ENCODE measurements around the gene THRAP3.

The THRAP3 gene

GRCh38 chr1:36324353-36324703, 100.1 kb downstream of the THRAP3 start:
- peak overlapping the region; percentile 78 for H3K27ac Mint-ChIP-seq
- intact Hi-C loops (cut with micrococcal nuclease) = loop anchor here (5.0 kb wide), 1 partner anchor 43 kb away; no protein-coding TSS in a partner anchor
- peaks cover 68% of the 10 kb centered on the region for H3K4me1 Mint-ChIP-seq (ENCODE audit: low read depth)
- H3K9me3 Mint-ChIP-seq = no peaks in the 10 kb centered on the region
- H3K27me3 Mint-ChIP-seq = peaks cover 40% of the 10 kb centered on the region
- H3K36me3 Mint-ChIP-seq (ENCODE audit: low read depth) = peaks cover 16% of the 10 kb centered on the region
- H3K4me3 Mint-ChIP-seq = peak overlapping the region; percentile 68

- Mint-ChIP-seq H3K36me3 (ENCODE audit: low read depth) (peaks cover 6% of the 10 kb centered on the region), H3K27me3 (peaks cover 38% of the 10 kb centered on the region), H3K27ac (peak overlapping the region; percentile 39), H3K4me1 (ENCODE audit: low read depth) (peaks cover 61% of the 10 kb centered on the region), H3K4me3 (no peak overlapping the region), H3K9me3 (no peaks in the 10 kb centered on the region)
- intact Hi-C loops (cut with micrococcal nuclease) = no loop called here
Observed at GRCh38 chr1:36326499-36326898, 102.3 kb downstream of the THRAP3 start.

GRCh38 chr1:36327421-36328087, 103.3 kb downstream of the THRAP3 start:
- Mint-ChIP-seq H3K27me3 (peaks cover 41% of the 10 kb centered on the region), H3K9me3 (no peaks in the 10 kb centered on the region), H3K4me3 (no peak overlapping the region), H3K36me3 (ENCODE audit: low read depth) (no peaks in the 10 kb centered on the region), H3K4me1 (ENCODE audit: low read depth) (peaks cover 54% of the 10 kb centered on the region), H3K27ac (peak overlapping the region; percentile 39)
- intact Hi-C loops (cut with micrococcal nuclease) = no loop called here

GRCh38 chr1:36328088-36328480, 103.8 kb downstream of the THRAP3 start:
- no peaks in the 10 kb centered on the region for H3K9me3 Mint-ChIP-seq
- no peaks in the 10 kb centered on the region for H3K36me3 Mint-ChIP-seq (ENCODE audit: low read depth)
- intact Hi-C loops (cut with micrococcal nuclease) = no loop called here
- H3K27me3 Mint-ChIP-seq = peaks cover 41% of the 10 kb centered on the region
- H3K4me3 Mint-ChIP-seq = no peak overlapping the region
- H3K27ac Mint-ChIP-seq = peak overlapping the region; percentile 39
- H3K4me1 Mint-ChIP-seq (ENCODE audit: low read depth) = peaks cover 54% of the 10 kb centered on the region

GRCh38 chr1:36328713-36329112, 104.5 kb downstream of the THRAP3 start:
- no peak overlapping the region for H3K4me3 Mint-ChIP-seq
- H3K4me1 Mint-ChIP-seq (ENCODE audit: low read depth) = peaks cover 53% of the 10 kb centered on the region
- H3K27me3 Mint-ChIP-seq = peaks cover 41% of the 10 kb centered on the region
- H3K36me3 Mint-ChIP-seq (ENCODE audit: low read depth) = no peaks in the 10 kb centered on the region
- H3K9me3 Mint-ChIP-seq = no peaks in the 10 kb centered on the region
- peak overlapping the region; percentile 39 for H3K27ac Mint-ChIP-seq
- intact Hi-C loops (cut with micrococcal nuclease) = no loop called here

GRCh38 chr1:36329817-36330216, 105.6 kb downstream of the THRAP3 start:
- H3K9me3 Mint-ChIP-seq = no peaks in the 10 kb centered on the region
- intact Hi-C loops (cut with micrococcal nuclease) = no loop called here
- peaks cover 35% of the 10 kb centered on the region for H3K27me3 Mint-ChIP-seq
- peak overlapping the region; percentile 18 for H3K27ac Mint-ChIP-seq
- peaks cover 42% of the 10 kb centered on the region for H3K4me1 Mint-ChIP-seq (ENCODE audit: low read depth)
- no peak overlapping the region for H3K4me3 Mint-ChIP-seq
- H3K36me3 Mint-ChIP-seq (ENCODE audit: low read depth) = no peaks in the 10 kb centered on the region

GRCh38 chr1:36330940-36331339, 106.7 kb downstream of the THRAP3 start:
- H3K27me3 Mint-ChIP-seq = peaks cover 31% of the 10 kb centered on the region
- H3K36me3 Mint-ChIP-seq (ENCODE audit: low read depth) = no peaks in the 10 kb centered on the region

GRCh38 chr1:36337830-36338229, 113.6 kb downstream of the THRAP3 start:
- Mint-ChIP-seq H3K4me1 (ENCODE audit: low read depth) (peaks cover 33% of the 10 kb centered on the region), H3K36me3 (ENCODE audit: low read depth) (peaks cover 49% of the 10 kb centered on the region), H3K4me3 (no peak overlapping the region), H3K27ac (peak overlapping the region; percentile 8), H3K9me3 (no peaks in the 10 kb centered on the region), H3K27me3 (peaks cover under 1% of the 10 kb centered on the region)
- intact Hi-C loops (cut with micrococcal nuclease) = no loop called here

More at GRCh38 chr1:36330940-36331339, 106.7 kb downstream of the THRAP3 start:
- intact Hi-C loops (cut with micrococcal nuclease) = no loop called here
- Mint-ChIP-seq H3K4me3 (no peak overlapping the region), H3K4me1 (ENCODE audit: low read depth) (peaks cover 39% of the 10 kb centered on the region), H3K9me3 (no peaks in the 10 kb centered on the region), H3K27ac (peak overlapping the region; percentile 18)

- Mint-ChIP-seq H3K27ac (peak overlapping the region; percentile 53), H3K27me3 (no peaks in the 10 kb centered on the region), H3K4me3 (no peak overlapping the region), H3K4me1 (ENCODE audit: low read depth) (peaks cover 47% of the 10 kb centered on the region), H3K36me3 (ENCODE audit: low read depth) (peaks cover 63% of the 10 kb centered on the region), H3K9me3 (no peaks in the 10 kb centered on the region)
- intact Hi-C loops (cut with micrococcal nuclease) = no loop called here
Observed at GRCh38 chr1:36339215-36339614, 115.0 kb downstream of the THRAP3 start.

- intact Hi-C loops (cut with micrococcal nuclease) = no loop called here
- Mint-ChIP-seq H3K36me3 (ENCODE audit: low read depth) (peaks cover 67% of the 10 kb centered on the region), H3K4me3 (no peak overlapping the region), H3K27ac (peak overlapping the region; percentile 53), H3K9me3 (no peaks in the 10 kb centered on the region), H3K27me3 (no peaks in the 10 kb centered on the region), H3K4me1 (ENCODE audit: low read depth) (peaks cover 51% of the 10 kb centered on the region)
Observed at GRCh38 chr1:36339615-36340014, 115.4 kb downstream of the THRAP3 start.

GRCh38 chr1:36341626-36342320, 117.5 kb downstream of the THRAP3 start:
- no peak overlapping the region for H3K4me3 Mint-ChIP-seq
- H3K27ac Mint-ChIP-seq = no peak overlapping the region
- peaks cover 57% of the 10 kb centered on the region for H3K4me1 Mint-ChIP-seq (ENCODE audit: low read depth)
- H3K36me3 Mint-ChIP-seq (ENCODE audit: low read depth) = peaks cover 88% of the 10 kb centered on the region
- H3K27me3 Mint-ChIP-seq = no peaks in the 10 kb centered on the region
- no peaks in the 10 kb centered on the region for H3K9me3 Mint-ChIP-seq
- intact Hi-C loops (cut with micrococcal nuclease) = loop anchor here (1.0 kb wide), 1 partner anchor 28 kb away; no protein-coding TSS in a partner anchor

- intact Hi-C loops (cut with micrococcal nuclease) = loop anchor here (1.0 kb wide), 2 partner anchors 27 to 78 kb away; no protein-coding TSS in a partner anchor
- H3K27ac Mint-ChIP-seq = peak overlapping the region; percentile 35
- H3K27me3 Mint-ChIP-seq = no peaks in the 10 kb centered on the region
- no peak overlapping the region for H3K4me3 Mint-ChIP-seq
- H3K9me3 Mint-ChIP-seq = no peaks in the 10 kb centered on the region
- peaks cover 97% of the 10 kb centered on the region for H3K36me3 Mint-ChIP-seq (ENCODE audit: low read depth)
- H3K4me1 Mint-ChIP-seq (ENCODE audit: low read depth) = peaks cover 57% of the 10 kb centered on the region
Observed at GRCh38 chr1:36342426-36343185, 118.4 kb downstream of the THRAP3 start.

GRCh38 chr1:36343651-36344394, 119.6 kb downstream of the THRAP3 start:
- Mint-ChIP-seq H3K27me3 (no peaks in the 10 kb centered on the region), H3K4me3 (no peak overlapping the region), H3K36me3 (ENCODE audit: low read depth) (peaks cover 100% of the 10 kb centered on the region), H3K27ac (peak overlapping the region; percentile 8), H3K4me1 (ENCODE audit: low read depth) (peaks cover 55% of the 10 kb centered on the region), H3K9me3 (no peaks in the 10 kb centered on the region)
- intact Hi-C loops (cut with micrococcal nuclease) = loop anchor here (1.0 kb wide), 1 partner anchor 76 kb away; no protein-coding TSS in a partner anchor

Data from dendritic cell treated with granulocyte-macrophage colony-stimulating factor and Interleukin-4, amounts not matched to agents 40 ng/mL and 50 ng/mL, for 4 days (primary cell).